ENCODE data around the gene SAP30BP.

The SAP30BP gene

GRCh38 chr17:75703591-75703990, 36.5 kb downstream of the SAP30BP start:
- no peaks in the 10 kb centered on the region for H3K9me3 ChIP-seq (ENCODE audit: control insufficient read depth in 2 of 2, low read length in 2 of 2)
- H3K4me3 ChIP-seq (ENCODE audit: low read length in 2 of 2): no peak overlapping the region
- H3K9ac ChIP-seq (ENCODE audit: low read depth in 1 of 2, low read length in 2 of 2): no peak overlapping the region
- H3K4me1 ChIP-seq (ENCODE audit: control insufficient read depth in 2 of 2, insufficient read depth in 2 of 2, low read length in 2 of 2): peaks cover 4 to 6% of the 10 kb centered on the region in 2 donors
- no peaks in the 10 kb centered on the region for H3K27me3 ChIP-seq (ENCODE audit: control insufficient read depth in 2 of 2, insufficient read depth in 2 of 2, low read length in 2 of 2)
- no peak overlapping the region for H3K27ac ChIP-seq (ENCODE audit: low read depth in 2 of 2, low read length in 2 of 2)
- peaks cover 71 to 87% of the 10 kb centered on the region in 2 donors for H3K36me3 ChIP-seq (ENCODE audit: control insufficient read depth in 2 of 2, insufficient read depth in 2 of 2, low read length in 2 of 2)

- no peaks in the 10 kb centered on the region for H3K9me3 ChIP-seq (ENCODE audit: control insufficient read depth in 2 of 2, low read length in 2 of 2)
- H3K4me3 ChIP-seq (ENCODE audit: low read length in 2 of 2): no peak overlapping the region
- H3K36me3 ChIP-seq (ENCODE audit: control insufficient read depth in 2 of 2, insufficient read depth in 2 of 2, low read length in 2 of 2): peaks cover 66 to 78% of the 10 kb centered on the region in 2 donors
- no peaks in the 10 kb centered on the region for H3K4me1 ChIP-seq (ENCODE audit: control insufficient read depth in 2 of 2, insufficient read depth in 2 of 2, low read length in 2 of 2)
- H3K9ac ChIP-seq (ENCODE audit: low read depth in 1 of 2, low read length in 2 of 2): no peak overlapping the region
- no peak overlapping the region for H3K27ac ChIP-seq (ENCODE audit: low read depth in 2 of 2, low read length in 2 of 2)
- H3K27me3 ChIP-seq (ENCODE audit: control insufficient read depth in 2 of 2, insufficient read depth in 2 of 2, low read length in 2 of 2): no peaks in the 10 kb centered on the region
Observed at GRCh38 chr17:75704963-75705875, 38.1 kb downstream of the SAP30BP start.

GRCh38 chr17:75706042-75706728, 39.0 kb downstream of the SAP30BP start:
- H3K4me3 ChIP-seq (ENCODE audit: low read length in 2 of 2): no peak overlapping the region
- H3K9ac ChIP-seq (ENCODE audit: low read depth in 1 of 2, low read length in 2 of 2): no peak overlapping the region
- H3K27ac ChIP-seq (ENCODE audit: low read depth in 2 of 2, low read length in 2 of 2): no peak overlapping the region
- no peaks in the 10 kb centered on the region for H3K9me3 ChIP-seq (ENCODE audit: control insufficient read depth in 2 of 2, low read length in 2 of 2)
- H3K27me3 ChIP-seq (ENCODE audit: control insufficient read depth in 2 of 2, insufficient read depth in 2 of 2, low read length in 2 of 2): no peaks in the 10 kb centered on the region
- no peaks in the 10 kb centered on the region for H3K4me1 ChIP-seq (ENCODE audit: control insufficient read depth in 2 of 2, insufficient read depth in 2 of 2, low read length in 2 of 2)
- H3K36me3 ChIP-seq (ENCODE audit: control insufficient read depth in 2 of 2, insufficient read depth in 2 of 2, low read length in 2 of 2): peaks cover 56 to 69% of the 10 kb centered on the region in 2 donors

- H3K9ac ChIP-seq (ENCODE audit: low read depth in 1 of 2, low read length in 2 of 2): no peak overlapping the region
- H3K27ac ChIP-seq (ENCODE audit: low read depth in 2 of 2, low read length in 2 of 2): no peak overlapping the region
- H3K9me3 ChIP-seq (ENCODE audit: control insufficient read depth in 2 of 2, low read length in 2 of 2): no peaks in the 10 kb centered on the region
- no peaks in the 10 kb centered on the region for H3K27me3 ChIP-seq (ENCODE audit: control insufficient read depth in 2 of 2, insufficient read depth in 2 of 2, low read length in 2 of 2)
- H3K36me3 ChIP-seq (ENCODE audit: control insufficient read depth in 2 of 2, insufficient read depth in 2 of 2, low read length in 2 of 2): peaks cover 50 to 62% of the 10 kb centered on the region in 2 donors
- no peaks in the 10 kb centered on the region for H3K4me1 ChIP-seq (ENCODE audit: control insufficient read depth in 2 of 2, insufficient read depth in 2 of 2, low read length in 2 of 2)
- H3K4me3 ChIP-seq (ENCODE audit: low read length in 2 of 2): no peak overlapping the region
Observed at GRCh38 chr17:75707079-75707571, 40.0 kb downstream of the SAP30BP start.

GRCh38 chr17:75712446-75712845, 45.3 kb downstream of the SAP30BP start:
- Histone ChIP-seq H3K27me3 (ENCODE audit: control insufficient read depth in 2 of 2, insufficient read depth in 2 of 2, low read length in 2 of 2) (no peaks in the 10 kb centered on the region), H3K4me1 (ENCODE audit: control insufficient read depth in 2 of 2, insufficient read depth in 2 of 2, low read length in 2 of 2) (no peaks in the 10 kb centered on the region), H3K9me3 (ENCODE audit: control insufficient read depth in 2 of 2, low read length in 2 of 2) (no peaks in the 10 kb centered on the region), H3K4me3 (ENCODE audit: low read length in 2 of 2) (no peak overlapping the region), H3K9ac (ENCODE audit: low read depth in 1 of 2, low read length in 2 of 2) (no peak overlapping the region), H3K36me3 (ENCODE audit: control insufficient read depth in 2 of 2, insufficient read depth in 2 of 2, low read length in 2 of 2) (peaks cover 3 to 11% of the 10 kb centered on the region in 2 donors), H3K27ac (ENCODE audit: low read depth in 2 of 2, low read length in 2 of 2) (no peak overlapping the region)

GRCh38 chr17:75719732-75720131, 52.6 kb downstream of the SAP30BP start:
- Histone ChIP-seq H3K9me3 (ENCODE audit: control insufficient read depth in 2 of 2, low read length in 2 of 2) (no peaks in the 10 kb centered on the region), H3K27ac (ENCODE audit: low read depth in 2 of 2, low read length in 2 of 2) (no peak overlapping the region), H3K27me3 (ENCODE audit: control insufficient read depth in 2 of 2, insufficient read depth in 2 of 2, low read length in 2 of 2) (no peaks in the 10 kb centered on the region), H3K9ac (ENCODE audit: low read depth in 1 of 2, low read length in 2 of 2) (no peak overlapping the region), H3K36me3 (ENCODE audit: control insufficient read depth in 2 of 2, insufficient read depth in 2 of 2, low read length in 2 of 2) (peaks cover 5% of the 10 kb centered on the region in 2 donors), H3K4me3 (ENCODE audit: low read length in 2 of 2) (no peak overlapping the region), H3K4me1 (ENCODE audit: control insufficient read depth in 2 of 2, insufficient read depth in 2 of 2, low read length in 2 of 2) (peaks cover 23 to 27% of the 10 kb centered on the region in 2 donors)

GRCh38 chr17:75720656-75721462, 53.7 kb downstream of the SAP30BP start, which contains the start of gene ITGB4:
Gene ITGB4 (plus strand): TSS chr17:75721459. CDS start chr17:75724704, 3,245 bp downstream.
- Histone ChIP-seq H3K4me1 (ENCODE audit: control insufficient read depth in 2 of 2, insufficient read depth in 2 of 2, low read length in 2 of 2) (peaks cover 24 to 29% of the 10 kb centered on the region in 2 donors), H3K9me3 (ENCODE audit: control insufficient read depth in 2 of 2, low read length in 2 of 2) (no peaks in the 10 kb centered on the region), H3K4me3 (ENCODE audit: low read length in 2 of 2) (peak within 1 kb of the TSS; percentile 73 to 79), H3K9ac (ENCODE audit: low read depth in 1 of 2, low read length in 2 of 2) (peak within 1 kb of the TSS; percentile 85 to 97), H3K36me3 (ENCODE audit: control insufficient read depth in 2 of 2, insufficient read depth in 2 of 2, low read length in 2 of 2) (peaks cover 16% of the 10 kb centered on the region in 2 donors), H3K27ac (ENCODE audit: low read depth in 2 of 2, low read length in 2 of 2) (peak within 1 kb of the TSS; percentile 97 to 98), H3K27me3 (ENCODE audit: control insufficient read depth in 2 of 2, insufficient read depth in 2 of 2, low read length in 2 of 2) (no peaks in the 10 kb centered on the region)

- H3K4me1 ChIP-seq (ENCODE audit: control insufficient read depth in 2 of 2, insufficient read depth in 2 of 2, low read length in 2 of 2): peaks cover 24 to 29% of the 10 kb centered on the region in 2 donors
- peak overlapping the region; percentile 97 to 98 for H3K27ac ChIP-seq (ENCODE audit: low read depth in 2 of 2, low read length in 2 of 2)
- no peaks in the 10 kb centered on the region for H3K27me3 ChIP-seq (ENCODE audit: control insufficient read depth in 2 of 2, insufficient read depth in 2 of 2, low read length in 2 of 2)
- peaks cover 19 to 21% of the 10 kb centered on the region in 2 donors for H3K36me3 ChIP-seq (ENCODE audit: control insufficient read depth in 2 of 2, insufficient read depth in 2 of 2, low read length in 2 of 2)
- H3K4me3 ChIP-seq (ENCODE audit: low read length in 2 of 2): peak overlapping the region; percentile 73 to 79
- peak overlapping the region; percentile 85 to 97 for H3K9ac ChIP-seq (ENCODE audit: low read depth in 1 of 2, low read length in 2 of 2)
- H3K9me3 ChIP-seq (ENCODE audit: control insufficient read depth in 2 of 2, low read length in 2 of 2): no peaks in the 10 kb centered on the region
Observed at GRCh38 chr17:75721463-75722011, 54.4 kb downstream of the SAP30BP start.

GRCh38 chr17:75722076-75722475, 54.9 kb downstream of the SAP30BP start:
- no peaks in the 10 kb centered on the region for H3K27me3 ChIP-seq (ENCODE audit: control insufficient read depth in 2 of 2, insufficient read depth in 2 of 2, low read length in 2 of 2)
- H3K4me1 ChIP-seq (ENCODE audit: control insufficient read depth in 2 of 2, insufficient read depth in 2 of 2, low read length in 2 of 2): peaks cover 24 to 29% of the 10 kb centered on the region in 2 donors
- H3K27ac ChIP-seq (ENCODE audit: low read depth in 2 of 2, low read length in 2 of 2): peak overlapping the region; percentile 97 to 98
- peak overlapping the region; percentile 73 to 79 for H3K4me3 ChIP-seq (ENCODE audit: low read length in 2 of 2)
- no peaks in the 10 kb centered on the region for H3K9me3 ChIP-seq (ENCODE audit: control insufficient read depth in 2 of 2, low read length in 2 of 2)
- H3K36me3 ChIP-seq (ENCODE audit: control insufficient read depth in 2 of 2, insufficient read depth in 2 of 2, low read length in 2 of 2): peaks cover 22 to 23% of the 10 kb centered on the region in 2 donors
- H3K9ac ChIP-seq (ENCODE audit: low read depth in 1 of 2, low read length in 2 of 2): peak overlapping the region; percentile 85 to 97
